Measurements from ENCODE around the gene EMP1. TPM values are rescaled to one million over a fixed set of nuclear protein-coding genes. Genes with fewer than 3 reads are reported as not detected.

EMP1 gene
- total and polyA plus RNA-seq, 12 donors, result 46.2 to 403 (median 88.5) TPM

GRCh38 chr12:13162904-13163303 lies 33.6 kb upstream of the EMP1 start:
- WGBS, 2 donors, result 96 to 99% methylated on average over 4 of the region's 4 CpGs
- no peak for ATAC-seq

GRCh38 chr12:13163868-13164635 lies 32.5 kb upstream of the EMP1 start:
- Histone ChIP-seq H3K4me3 (no peak overlapping the region), H3K27ac (no peak overlapping the region), H3K9me3 (peaks cover 0 to 5% (median 0%) of the 10 kb centered on the region in 11 donors), H3K27me3 (no peaks in the 10 kb centered on the region), H3K4me1 (peaks cover 0 to 15% (median 10%) of the 10 kb centered on the region in 9 donors), H3K36me3 (no peaks in the 10 kb centered on the region)
- intact Hi-C loops (cut with DNase I), result no loop called here
- DNase-seq (no peak), ATAC-seq (peak in 1 of 8 donors; percentile 15)
- no peak for TF ChIP-seq CTCF (IDR thresholded peaks at IDR 0.05)
- WGBS, 2 donors, result 89 to 90% methylated on average over 8 of the region's 8 CpGs

More at GRCh38 chr12:13162904-13163303, 33.6 kb upstream of the EMP1 start:
- no peak for TF ChIP-seq CTCF (IDR thresholded peaks at IDR 0.05)
- peaks cover 0 to 3% (median 0%) of the 10 kb centered on the region in 11 donors for H3K9me3 ChIP-seq
- no peak overlapping the region for H3K4me3 ChIP-seq
- no peaks in the 10 kb centered on the region for H3K36me3 ChIP-seq
- intact Hi-C loops (cut with DNase I), result no loop called here
- H3K27me3 ChIP-seq, result no peaks in the 10 kb centered on the region
- DNase-seq, result no peak
- no peak overlapping the region for H3K27ac ChIP-seq
- H3K4me1 ChIP-seq, result peaks cover 0 to 15% (median 10%) of the 10 kb centered on the region in 9 donors

- intact Hi-C loops (cut with DNase I), result no loop called here
- no peak for TF ChIP-seq CTCF (IDR thresholded peaks at IDR 0.05)
- Histone ChIP-seq H3K36me3 (no peaks in the 10 kb centered on the region), H3K9me3 (peaks cover 0 to 5% (median 0%) of the 10 kb centered on the region in 11 donors), H3K4me1 (peaks cover 0 to 15% (median 10%) of the 10 kb centered on the region in 9 donors), H3K27ac (peak overlapping the region in 1 of 10 donors; percentile 28), H3K4me3 (no peak overlapping the region), H3K27me3 (no peaks in the 10 kb centered on the region)
- ATAC-seq (no peak), DNase-seq (no peak)
- 67 to 72% methylated on average over 5 of the region's 5 CpGs for WGBS, 2 donors
Measured at GRCh38 chr12:13164921-13165616, 31.5 kb upstream of the EMP1 start.

- TF ChIP-seq CTCF (IDR thresholded peaks at IDR 0.05), result no peak
- Histone ChIP-seq H3K9me3 (peaks cover 0 to 5% (median 0%) of the 10 kb centered on the region in 11 donors), H3K27me3 (no peaks in the 10 kb centered on the region), H3K36me3 (no peaks in the 10 kb centered on the region), H3K4me1 (peaks cover 0 to 15% (median 10%) of the 10 kb centered on the region in 9 donors), H3K27ac (peak overlapping the region in 1 of 10 donors; percentile 28), H3K4me3 (no peak overlapping the region)
- 20 to 21% methylated on average over 3 of the region's 3 CpGs for WGBS, 2 donors
- intact Hi-C loops (cut with DNase I), result no loop called here
- DNase-seq, result peak; percentile 60 to 62
- ATAC-seq, result peak; percentile 70 to 93 (median 83)
Measured at GRCh38 chr12:13165617-13166041, 30.9 kb upstream of the EMP1 start.
